OCI-LY1 (cell line): ENCODE data around the gene NUDT4.

Experiments used
- CTCF ChIP-seq: fragments of 200-600 bp; sonication (generic), shearing (Covaris generic); IDR thresholded peaks from 2 replicates; pipeline ENCODE4 v1.5.1; 2017; ENCODE audit warnings: mild to moderate bottlenecking, antibody characterized with exemption, low read length, moderate library complexity, mixed read lengths
- EZH2 ChIP-seq: fragments of 200-600 bp; sonication (generic), shearing (Covaris generic); IDR thresholded peaks from 2 replicates; pipeline ENCODE4 v1.8.0; 2017; ENCODE audit warnings: borderline replicate concordance, mixed run types, mild to moderate bottlenecking, antibody characterized with exemption, low read length, moderate library complexity, mixed read lengths

GRCh38 chr12:93361151-93361919 is 16.4 kb upstream of the NUDT4 start:
- TF ChIP-seq CTCF = no peak
- TF ChIP-seq EZH2 = no peak
